Measurements from ENCODE around the gene LACTB.

LACTB gene

GRCh38 chr15:63121382-63122001 lies at the start of gene LACTB:
Gene LACTB (plus strand): TSS chr15:63121861. CDS start chr15:63121872, 11 bp downstream.
- DNase-seq = peak; percentile 72 to 81

GRCh38 chr15:63072023-63072650 lies 49.5 kb upstream of the LACTB start:
- peak in 1 of 2 experiments; percentile 11 for DNase-seq

- no peak for DNase-seq
Measured at GRCh38 chr15:63072809-63073277, 48.8 kb upstream of the LACTB start.

- no peak for DNase-seq
Measured at GRCh38 chr15:63073497-63074172, 48.0 kb upstream of the LACTB start.

- no peak for DNase-seq
Measured at GRCh38 chr15:63075015-63075983, 46.4 kb upstream of the LACTB start.

GRCh38 chr15:63075984-63076713 lies 45.5 kb upstream of the LACTB start:
- no peak for DNase-seq

GRCh38 chr15:63076714-63077046 lies 45.0 kb upstream of the LACTB start:
- DNase-seq = no peak

GRCh38 chr15:63077952-63078351 lies 43.7 kb upstream of the LACTB start:
- no peak for DNase-seq

GRCh38 chr15:63079947-63080626 lies 41.6 kb upstream of the LACTB start:
- DNase-seq = no peak

- DNase-seq = peak in 1 of 2 experiments; percentile 23
Measured at GRCh38 chr15:63080634-63081250, 40.9 kb upstream of the LACTB start.

GRCh38 chr15:63082366-63082765 lies 39.3 kb upstream of the LACTB start:
- no peak for DNase-seq

GRCh38 chr15:63083044-63083443 lies 38.6 kb upstream of the LACTB start:
- no peak for DNase-seq

GRCh38 chr15:63083541-63083940 lies 38.1 kb upstream of the LACTB start:
- no peak for DNase-seq

GRCh38 chr15:63084806-63085205 lies 36.9 kb upstream of the LACTB start:
- DNase-seq = no peak

GRCh38 chr15:63085289-63085688 lies 36.4 kb upstream of the LACTB start:
- no peak for DNase-seq

GRCh38 chr15:63086271-63086670 lies 35.4 kb upstream of the LACTB start:
- no peak for DNase-seq

GRCh38 chr15:63086947-63087346 lies 34.7 kb upstream of the LACTB start:
- no peak for DNase-seq

GRCh38 chr15:63088533-63089245 lies 33.0 kb upstream of the LACTB start:
- DNase-seq = peak in 1 of 2 experiments; percentile 3

GRCh38 chr15:63089260-63090043 lies 32.2 kb upstream of the LACTB start:
- peak in 1 of 2 experiments; percentile 50 for DNase-seq

GRCh38 chr15:63090472-63090871 lies 31.2 kb upstream of the LACTB start:
- DNase-seq = no peak
